ENCODE data around the gene PXDN.

- TF ChIP-seq CTCF (conservative IDR thresholded peaks at IDR 0.05) (no peak), ZFX (IDR thresholded peaks at IDR 0.05) (no peak)
These were observed 9.7 kb upstream of the PXDN start for GRCh38 chr2:1754046-1754445.

Measured in C4-2B (cell line).